Limb (tissue), 2 donors: Measurements from ENCODE around the gene ASRGL1.
"Not testable (repeated sequence)": the region's sequence is repeated elsewhere in the genome, so short reads cannot be mapped to it uniquely, and the experiment has no call there.

Experiments
- DNase-seq, 2 donors: peaks; one replicate each; pipeline ENCODE4 v3.0.0-alpha.2; 2016; ENCODE audit errors: extremely low spot score in 2 of 2

The ASRGL1 gene

GRCh38 chr11:62337303-62338181 is at the start of gene ASRGL1:
TSS of gene ASRGL1 (plus strand) at chr11:62337448. CDS start at chr11:62337978, 530 bp downstream.
- DNase-seq = peak; percentile 74 to 87

GRCh38 chr11:62295504-62295903 is 41.7 kb upstream of the ASRGL1 start:
- DNase-seq = peak in 1 of 2 donors; percentile 44

- DNase-seq = no peak
These were observed 38.3 kb upstream of the ASRGL1 start, which contains the start of gene SCGB1D4 for GRCh38 chr11:62298975-62299374. TSS of gene SCGB1D4 (minus strand) at chr11:62299075. CDS start at chr11:62299010, 65 bp downstream.

GRCh38 chr11:62306227-62306626 is 31.0 kb upstream of the ASRGL1 start:
- DNase-seq = no peak

GRCh38 chr11:62307950-62308349 is 29.3 kb upstream of the ASRGL1 start:
- no peak for DNase-seq

GRCh38 chr11:62309991-62310390 is 27.3 kb upstream of the ASRGL1 start:
- no peak for DNase-seq

- no peak for DNase-seq
These were observed 21.8 kb upstream of the ASRGL1 start for GRCh38 chr11:62315431-62315830.

GRCh38 chr11:62322524-62322923 is 14.7 kb upstream of the ASRGL1 start:
- no peak for DNase-seq

GRCh38 chr11:62324731-62325556 is 12.3 kb upstream of the ASRGL1 start:
- peak in 1 of 2 donors; percentile 55 for DNase-seq

- not testable (repeated sequence) for DNase-seq
These were observed 11.5 kb upstream of the ASRGL1 start for GRCh38 chr11:62325781-62326180.

GRCh38 chr11:62326719-62327118 is 10.5 kb upstream of the ASRGL1 start:
- not testable (repeated sequence) for DNase-seq

- not testable (repeated sequence) for DNase-seq
These were observed 9.7 kb upstream of the ASRGL1 start for GRCh38 chr11:62327541-62327940.

GRCh38 chr11:62331264-62331663 is 6.0 kb upstream of the ASRGL1 start:
- DNase-seq = not testable (repeated sequence)

GRCh38 chr11:62333768-62334167 is 3.5 kb upstream of the ASRGL1 start:
- DNase-seq = no peak

- DNase-seq = not testable (repeated sequence)
These were observed 322 bp upstream of the ASRGL1 start for GRCh38 chr11:62336949-62337302.

GRCh38 chr11:62338218-62338617 is 970 bp downstream of the ASRGL1 start:
- DNase-seq = no peak

GRCh38 chr11:62340269-62340901 is 3.1 kb downstream of the ASRGL1 start:
- peak; percentile 17 to 50 for DNase-seq

GRCh38 chr11:62341588-62341987 is 4.3 kb downstream of the ASRGL1 start:
- no peak for DNase-seq

GRCh38 chr11:62343646-62344190 is 6.5 kb downstream of the ASRGL1 start:
- DNase-seq = not testable (repeated sequence)

- DNase-seq = no peak
These were observed 7.0 kb downstream of the ASRGL1 start for GRCh38 chr11:62344210-62344609.

GRCh38 chr11:62345861-62346260 is 8.6 kb downstream of the ASRGL1 start:
- DNase-seq = no peak
